Measurements from ENCODE around the gene PDK1. TPM values are rescaled to one million over a fixed set of nuclear protein-coding genes. Genes with fewer than 3 reads are reported as not detected.
A peak's percentile ranks its signal among the peaks of the same experiment; 100 is the strongest.

Gene PDK1
- total RNA-seq, 3 donors from 2014 or later, result 11.6 to 16.5 (median 14.7) TPM

- TF ChIP-seq CTCF (IDR thresholded peaks at IDR 0.05), result no peak
- Histone ChIP-seq H3K4me1 (ENCODE audit: low read depth) (no peaks in the 10 kb centered on the region), H3K4me3 (no peak overlapping the region), H3K9me3 (no peaks in the 10 kb centered on the region), H3K36me3 (ENCODE audit: low read depth) (no peaks in the 10 kb centered on the region)
- intact Hi-C loops (cut with DNase I, micrococcal nuclease), result no loop called here
- DNase-seq (no peak), ATAC-seq (peak; percentile 67)
These were observed 57.1 kb downstream of the PDK1 start for GRCh38 chr2:172613040-172613439.

GRCh38 chr2:172613615-172614231 is 57.8 kb downstream of the PDK1 start:
- DNase-seq (peak in 2 of 3 donors; percentile 19 to 29), ATAC-seq (peak; percentile 73)
- Histone ChIP-seq H3K9me3 (no peaks in the 10 kb centered on the region), H3K36me3 (ENCODE audit: low read depth) (no peaks in the 10 kb centered on the region), H3K4me3 (no peak overlapping the region), H3K4me1 (ENCODE audit: low read depth) (no peaks in the 10 kb centered on the region)
- intact Hi-C loops (cut with DNase I, micrococcal nuclease), result no loop called here
- TF ChIP-seq CTCF (IDR thresholded peaks at IDR 0.05), result no peak

GRCh38 chr2:172614932-172615331 is 59.0 kb downstream of the PDK1 start:
- Histone ChIP-seq H3K4me3 (no peak overlapping the region), H3K4me1 (ENCODE audit: low read depth) (no peaks in the 10 kb centered on the region), H3K9me3 (no peaks in the 10 kb centered on the region), H3K36me3 (ENCODE audit: low read depth) (no peaks in the 10 kb centered on the region)
- TF ChIP-seq CTCF (IDR thresholded peaks at IDR 0.05), result no peak
- intact Hi-C loops (cut with DNase I, micrococcal nuclease), result no loop called here
- ATAC-seq (no peak), DNase-seq (no peak)

- DNase-seq (no peak), ATAC-seq (no peak)
- intact Hi-C loops (cut with DNase I, micrococcal nuclease), result no loop called here
These were observed 59.9 kb downstream of the PDK1 start for GRCh38 chr2:172615727-172616261.

GRCh38 chr2:172617115-172617514 is 61.2 kb downstream of the PDK1 start:
- Histone ChIP-seq H3K4me3 (no peak overlapping the region), H3K9me3 (no peaks in the 10 kb centered on the region), H3K36me3 (ENCODE audit: low read depth) (no peaks in the 10 kb centered on the region), H3K4me1 (ENCODE audit: low read depth) (no peaks in the 10 kb centered on the region)
- no peak for TF ChIP-seq CTCF (IDR thresholded peaks at IDR 0.05)
- intact Hi-C loops (cut with DNase I, micrococcal nuclease), result no loop called here
- DNase-seq (no peak), ATAC-seq (no peak)

More at GRCh38 chr2:172615727-172616261, 59.9 kb downstream of the PDK1 start:
- Histone ChIP-seq H3K4me1 (ENCODE audit: low read depth) (no peaks in the 10 kb centered on the region), H3K36me3 (ENCODE audit: low read depth) (no peaks in the 10 kb centered on the region), H3K9me3 (no peaks in the 10 kb centered on the region), H3K4me3 (no peak overlapping the region)
- TF ChIP-seq CTCF (IDR thresholded peaks at IDR 0.05), result no peak
